Fibroblast of lung (primary cell): Measurements from ENCODE around the gene CLUH. TPM values are rescaled to one million over a fixed set of nuclear protein-coding genes. Genes with fewer than 3 reads are reported as not detected.
A peak's percentile ranks its signal among the peaks of the same experiment; 100 is the strongest.
"Not testable (repeated sequence)": the region's sequence is repeated elsewhere in the genome, so short reads cannot be mapped to it uniquely, and the experiment has no call there.

Source experiments
- DNase-seq, 2 donors: peaks; one replicate each; pipeline versions ENCODE4 v3.0.0 to v3.0.0-alpha.2; 2010; ENCODE audit warnings: low read depth in 2 of 2
- H2AFZ ChIP-seq: 2 replicates; pipeline ENCODE4 v1.5.1; 2012; ENCODE audit warnings: low read length, control low read depth, inconsistent platforms
- H3K27ac ChIP-seq: 2 replicates; pipeline ENCODE4 v1.5.1; 2011; ENCODE audit warnings: low read length, control low read depth; ENCODE audit not compliant: insufficient read depth
- H3K27me3 ChIP-seq: 2 replicates; pipeline ENCODE4 v1.5.1; 2011; ENCODE audit warnings: mild to moderate bottlenecking, low read length; ENCODE audit not compliant: control insufficient read depth, insufficient read depth
- H3K36me3 ChIP-seq: 2 replicates; pipeline ENCODE4 v1.5.1; 2011; ENCODE audit warnings: low read length; ENCODE audit not compliant: control insufficient read depth, insufficient read depth
- H3K4me1 ChIP-seq: 2 replicates; pipeline ENCODE4 v1.5.1; 2011; ENCODE audit warnings: low read length; ENCODE audit not compliant: control insufficient read depth, insufficient read depth; ENCODE audit errors: extremely low read depth
- H3K4me2 ChIP-seq: 2 replicates; pipeline ENCODE4 v1.5.1; 2011; ENCODE audit warnings: low read length, control low read depth; ENCODE audit not compliant: insufficient read depth; ENCODE audit errors: extremely low read depth
- H3K4me3 ChIP-seq, 4 experiments: fragments of 200-600 bp in 1 of 4; sonication (generic) in 1 of 4; replicated peaks in 1 of 4; 2 replicates each; pipeline ENCODE4 v1.5.1; 2011 to 2016; ENCODE audit warnings: low read length in 4 of 4, low read depth in 3 of 4, mild to moderate bottlenecking in 3 of 4, control low read depth in 2 of 4, inconsistent platforms in 1 of 4, mixed read lengths in 1 of 4; ENCODE audit not compliant: insufficient read depth in 1 of 4; ENCODE audit errors: control extremely low read depth in 1 of 4
- H3K79me2 ChIP-seq: 2 replicates; pipeline ENCODE4 v1.5.1; 2012; ENCODE audit warnings: mild to moderate bottlenecking, low read length, inconsistent platforms; ENCODE audit not compliant: control insufficient read depth, insufficient read depth
- H3K9ac ChIP-seq: 2 replicates; pipeline ENCODE4 v1.5.1; 2011; ENCODE audit warnings: mild to moderate bottlenecking, low read length, control low read depth; ENCODE audit not compliant: insufficient read depth
- H3K9me3 ChIP-seq: 2 replicates; pipeline ENCODE4 v1.5.1; 2012; ENCODE audit warnings: low read depth, low read length; ENCODE audit not compliant: control insufficient read depth, insufficient read depth
- H4K20me1 ChIP-seq: 2 replicates; pipeline ENCODE4 v1.5.1; 2011; ENCODE audit warnings: low read length; ENCODE audit not compliant: control insufficient read depth, insufficient read depth; ENCODE audit errors: extremely low read depth
- EZH2 ChIP-seq: IDR thresholded peaks from 2 replicates; pipeline ENCODE4 v1.5.1; 2012; ENCODE audit warnings: low read length, control low read depth, mild to moderate bottlenecking; ENCODE audit errors: missing control alignments
- polyA plus RNA-seq, 2 donors: library from polyadenylated mRNA; depleted of rRNA in 1 of 2; stranded (reverse) in 1 of 2; unstranded in 1 of 2; fragments of >200 nt; gene quantifications; 2 replicates each; pipeline ENCODE4 v1.2.1, GENCODE V29; 2011 to 2012; ENCODE audit warnings: missing spikeins in 1 of 2
- total RNA-seq: library from RNA; depleted of rRNA; stranded (reverse); fragments of >200 nt; gene quantifications from 2 replicates; pipeline ENCODE4 v1.2.1, GENCODE V29; 2014
- TF ChIP-seq, protein P1 (sequence below), 2 donors: IDR thresholded peaks in 1 of 2; conservative IDR thresholded peaks in 1 of 2; 1 replicate in 1 of 2; 2 replicates in 1 of 2; pipeline ENCODE4 v1.5.1; 2011 to 2012; ENCODE audit warnings: low read length in 2 of 2, control low read depth in 1 of 2, inconsistent platforms in 1 of 2, low read depth in 1 of 2, mild to moderate bottlenecking in 1 of 2

The CLUH gene
- total and polyA plus RNA-seq, 2 donors (not counting 1 experiment from before 2014, with no cell fraction given) = 10.5 to 29.4 TPM

GRCh38 chr17:2672026-2672425, 39.5 kb downstream of the CLUH start:
- Histone ChIP-seq H3K9ac (no peak overlapping the region), H2AFZ (no peak overlapping the region), H3K79me2 (peaks cover 13% of the 10 kb centered on the region), H3K36me3 (peaks cover 10% of the 10 kb centered on the region), H3K4me2 (no peak overlapping the region), H3K27me3 (no peaks in the 10 kb centered on the region), H4K20me1 (peaks cover 2% of the 10 kb centered on the region), H3K4me1 (peaks cover 4% of the 10 kb centered on the region), H3K4me3 (no peak overlapping the region), H3K9me3 (no peaks in the 10 kb centered on the region), H3K27ac (no peak overlapping the region)
- TF ChIP-seq, protein P1, sequence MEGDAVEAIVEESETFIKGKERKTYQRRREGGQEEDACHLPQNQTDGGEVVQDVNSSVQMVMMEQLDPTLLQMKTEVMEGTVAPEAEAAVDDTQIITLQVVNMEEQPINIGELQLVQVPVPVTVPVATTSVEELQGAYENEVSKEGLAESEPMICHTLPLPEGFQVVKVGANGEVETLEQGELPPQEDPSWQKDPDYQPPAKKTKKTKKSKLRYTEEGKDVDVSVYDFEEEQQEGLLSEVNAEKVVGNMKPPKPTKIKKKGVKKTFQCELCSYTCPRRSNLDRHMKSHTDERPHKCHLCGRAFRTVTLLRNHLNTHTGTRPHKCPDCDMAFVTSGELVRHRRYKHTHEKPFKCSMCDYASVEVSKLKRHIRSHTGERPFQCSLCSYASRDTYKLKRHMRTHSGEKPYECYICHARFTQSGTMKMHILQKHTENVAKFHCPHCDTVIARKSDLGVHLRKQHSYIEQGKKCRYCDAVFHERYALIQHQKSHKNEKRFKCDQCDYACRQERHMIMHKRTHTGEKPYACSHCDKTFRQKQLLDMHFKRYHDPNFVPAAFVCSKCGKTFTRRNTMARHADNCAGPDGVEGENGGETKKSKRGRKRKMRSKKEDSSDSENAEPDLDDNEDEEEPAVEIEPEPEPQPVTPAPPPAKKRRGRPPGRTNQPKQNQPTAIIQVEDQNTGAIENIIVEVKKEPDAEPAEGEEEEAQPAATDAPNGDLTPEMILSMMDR (conservative IDR thresholded peaks at IDR 0.05 in 1 of 2, IDR thresholded peaks at IDR 0.05 in 1 of 2; ENCODE audit: low read depth in 1 of 2, low read length in 2 of 2) = no peak
- no peak for TF ChIP-seq EZH2
- DNase-seq = no peak

GRCh38 chr17:2660410-2660809, 51.2 kb downstream of the CLUH start:
- not testable (repeated sequence) for H3K4me2 ChIP-seq, H3K9ac ChIP-seq, H3K4me3 ChIP-seq, H3K4me1 ChIP-seq, H3K9me3 ChIP-seq, H3K36me3 ChIP-seq, H3K27me3 ChIP-seq, DNase-seq, H2AFZ ChIP-seq, H3K27ac ChIP-seq, H4K20me1 ChIP-seq
- H3K79me2 ChIP-seq = peaks cover 88% of the 10 kb centered on the region

DNA sequence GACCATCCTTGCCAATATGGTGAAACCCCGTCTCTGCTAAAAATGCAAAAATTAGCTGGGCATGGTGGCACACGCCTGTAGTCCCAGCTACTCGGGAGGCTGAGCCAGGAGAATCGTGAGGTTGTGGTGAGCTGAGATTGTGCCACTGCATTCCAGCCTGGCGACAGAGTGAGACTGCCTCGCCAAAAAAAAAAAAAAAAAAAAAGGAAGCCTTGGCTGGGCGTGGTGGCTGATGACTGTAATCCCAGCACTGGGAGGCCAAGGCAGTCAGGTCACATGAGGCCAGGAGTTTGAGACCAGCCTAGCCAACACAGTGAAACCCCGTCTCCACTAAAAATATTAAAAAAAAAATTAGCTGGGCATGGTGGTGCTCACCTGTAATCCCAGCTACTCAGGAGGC, 52.2 kb downstream of the CLUH start:
- not testable (repeated sequence) for H4K20me1 ChIP-seq, H3K36me3 ChIP-seq, H3K27me3 ChIP-seq, H3K27ac ChIP-seq, H3K9me3 ChIP-seq, H2AFZ ChIP-seq, H3K4me1 ChIP-seq, H3K4me3 ChIP-seq, H3K9ac ChIP-seq, H3K4me2 ChIP-seq
- peaks cover 87% of the 10 kb centered on the region for H3K79me2 ChIP-seq
- DNase-seq = peak; percentile 18 to 27

DNA sequence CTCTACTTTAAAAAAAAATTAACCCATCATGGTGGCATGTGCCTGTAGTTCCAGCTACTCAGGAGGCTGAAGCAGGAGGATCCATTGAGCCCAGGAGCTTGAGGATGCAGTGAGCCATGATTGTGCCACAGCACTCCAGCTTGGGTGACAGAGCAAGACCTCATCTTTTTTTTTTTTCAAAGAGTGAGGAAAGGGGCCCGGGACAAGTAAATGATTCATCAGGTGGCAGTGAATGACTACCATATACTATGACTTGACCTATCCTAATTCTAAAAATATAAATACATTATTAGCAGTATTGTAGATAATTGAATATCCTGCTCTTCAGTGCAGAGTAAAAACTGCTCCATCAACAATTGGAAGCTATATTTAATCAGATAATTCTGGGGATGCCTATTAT, 55.3 kb downstream of the CLUH start:
- Histone ChIP-seq H3K27ac (no peak overlapping the region), H3K79me2 (peaks cover 79% of the 10 kb centered on the region), H3K9me3 (no peaks in the 10 kb centered on the region), H4K20me1 (no peaks in the 10 kb centered on the region), H2AFZ (no peak overlapping the region), H3K9ac (no peak overlapping the region), H3K36me3 (no peaks in the 10 kb centered on the region), H3K4me3 (no peak overlapping the region), H3K4me1 (no peaks in the 10 kb centered on the region), H3K27me3 (no peaks in the 10 kb centered on the region), H3K4me2 (no peak overlapping the region)
- TF ChIP-seq EZH2 = no peak
- TF ChIP-seq, protein P1 (conservative IDR thresholded peaks at IDR 0.05 in 1 of 2, IDR thresholded peaks at IDR 0.05 in 1 of 2; ENCODE audit: low read depth in 1 of 2, low read length in 2 of 2) = no peak
- DNase-seq = no peak
